H1 (cell line): ENCODE results near the gene AZGP1. TPM values are rescaled to one million over a fixed set of nuclear protein-coding genes. Genes with fewer than 3 reads are reported as not detected.

Experiments used
- CHD2 ChIP-seq: IDR thresholded peaks from 2 replicates; pipeline ENCODE4 v1.6.1; 2012; ENCODE audit warnings: low read length, improper control_type of control experiment
- CHD7 ChIP-seq: fragments of 300-600 bp; sonication (generic); IDR thresholded peaks from 2 replicates; pipeline ENCODE4 v1.7.1; 2012; ENCODE audit warnings: low read length, moderate library complexity, mild to moderate bottlenecking, inconsistent platforms; ENCODE audit not compliant: insufficient replicate concordance
- CREB1 ChIP-seq: IDR thresholded peaks from 2 replicates; pipeline ENCODE4 v1.6.1; 2012; ENCODE audit warnings: inconsistent platforms
- EGR1 ChIP-seq: IDR thresholded peaks from 2 replicates; pipeline ENCODE4 v1.6.1; 2011; ENCODE audit warnings: low read depth, low read length, borderline replicate concordance
- FOSL1 ChIP-seq: IDR thresholded peaks from 2 replicates; pipeline ENCODE4 v1.6.1; 2011; ENCODE audit warnings: mild to moderate bottlenecking, low read depth, low read length, moderate library complexity; ENCODE audit not compliant: insufficient read depth
- HDAC2 ChIP-seq, 2 experiments: fragments of 300-600 bp in 1 of 2; sonication (generic) in 1 of 2; IDR thresholded peaks; 2 replicates each; pipeline ENCODE4 v1.6.1; 2011 to 2012; ENCODE audit warnings: low read depth in 2 of 2, low read length in 2 of 2, mild to moderate bottlenecking in 2 of 2, moderate library complexity in 2 of 2, borderline replicate concordance in 1 of 2, inconsistent platforms in 1 of 2
- JUND ChIP-seq: IDR thresholded peaks from 2 replicates; pipeline ENCODE4 v1.6.1; 2011; ENCODE audit warnings: mild to moderate bottlenecking, improper control_type of control experiment, low read length
- KDM4A ChIP-seq: IDR thresholded peaks from one replicate; pipeline ENCODE4 v1.7.1; 2012; ENCODE audit warnings: low read depth, mild to moderate bottlenecking, moderate library complexity, low read length, inconsistent platforms; ENCODE audit not compliant: severe bottlenecking
- KDM5A ChIP-seq: fragments of 200-600 bp; IDR thresholded peaks from 2 replicates; pipeline ENCODE4 v1.7.1; 2012; ENCODE audit warnings: mild to moderate bottlenecking, low read length, inconsistent platforms, mixed read lengths
- PHF8 ChIP-seq: fragments of 200-600 bp; sonication (generic); conservative IDR thresholded peaks from 2 replicates; pipeline ENCODE4 v1.7.1; 2012; ENCODE audit warnings: low read depth, mild to moderate bottlenecking, inconsistent platforms, low read length, moderate library complexity
- RNF2 ChIP-seq: fragments of 200-900, 300-1000 bp; sonication (generic); IDR thresholded peaks from 2 replicates; pipeline ENCODE4 v1.7.1; 2016; ENCODE audit warnings: borderline replicate concordance, low read depth, mild to moderate bottlenecking, antibody characterized with exemption, low read length; ENCODE audit not compliant: poor library complexity, severe bottlenecking; ENCODE audit errors: missing control alignments
- polyA plus RNA-seq, 7 experiments: library from polyadenylated mRNA; depleted of rRNA in 3 of 7; stranded (reverse) in 5 of 7; unstranded in 2 of 7; fragments of >200 nt in 5 of 7; fragments of 200-250 nt in 2 of 7; gene quantifications; 1 replicate in 5 of 7; 2 replicates in 1 of 7; 4 replicates in 1 of 7; pipeline versions ENCODE4 v1.2.1 to v1.2.3, GENCODE V29; 2011 to 2013; ENCODE audit warnings: missing spikeins in 2 of 7, mixed read lengths in 2 of 7
- total RNA-seq: library from RNA; stranded (reverse); fragmentation: NEBNext Ultra II Directional; extraction: Animal tissue kit (Norgen Biotek cat#: 25700); gene quantifications from 2 replicates; pipeline ENCODE4 v1.2.1, GENCODE V29; 2021

AZGP1 gene
- total and polyA plus RNA-seq, 2 of the 8 experiments (the other 6 are each of a cell fraction or from before 2014, with no cell fraction given), result 0.52 to 0.68 TPM

GRCh38 chr7:100022621-100023020 lies 46.8 kb upstream of the AZGP1 start (continued):
- TF ChIP-seq CHD7 (no peak), KDM4A (no peak), KDM5A (no peak), PHF8 (no peak), JUND (no peak), HDAC2 (IDR thresholded peaks at IDR 0.05; ENCODE audit: borderline replicate concordance in 1 of 2, low read depth in 2 of 2, low read length in 2 of 2) (no peak), FOSL1 (no peak), CHD2 (no peak), EGR1 (no peak), RNF2 (no peak), CREB1 (no peak)
- TF ChIP-seq, all 59 proteins: peak for 0
